Astrocyte of the spinal cord (primary cell): ENCODE results near the gene AIFM3.

Experiments
- DNase-seq: peaks from one replicate; pipeline ENCODE4 v3.0.0; 2011; ENCODE audit warnings: low read depth, low spot score
- H3K4me3 ChIP-seq: 2 replicates; pipeline ENCODE4 v1.5.1; 2011; ENCODE audit warnings: low read depth, mild to moderate bottlenecking, low read length, moderate library complexity
- in situ Hi-C: cut with HindIII; loops from 2 replicates; pipeline ENCODE4 v1.10.0; 2017; ENCODE audit warnings: low sequenced_read_pairs
- TF ChIP-seq, protein P1 (sequence below): IDR thresholded peaks from 2 replicates; pipeline ENCODE4 v1.5.1; 2012; ENCODE audit warnings: low read depth, mild to moderate bottlenecking, low read length, inconsistent platforms

AIFM3 gene

DNA sequence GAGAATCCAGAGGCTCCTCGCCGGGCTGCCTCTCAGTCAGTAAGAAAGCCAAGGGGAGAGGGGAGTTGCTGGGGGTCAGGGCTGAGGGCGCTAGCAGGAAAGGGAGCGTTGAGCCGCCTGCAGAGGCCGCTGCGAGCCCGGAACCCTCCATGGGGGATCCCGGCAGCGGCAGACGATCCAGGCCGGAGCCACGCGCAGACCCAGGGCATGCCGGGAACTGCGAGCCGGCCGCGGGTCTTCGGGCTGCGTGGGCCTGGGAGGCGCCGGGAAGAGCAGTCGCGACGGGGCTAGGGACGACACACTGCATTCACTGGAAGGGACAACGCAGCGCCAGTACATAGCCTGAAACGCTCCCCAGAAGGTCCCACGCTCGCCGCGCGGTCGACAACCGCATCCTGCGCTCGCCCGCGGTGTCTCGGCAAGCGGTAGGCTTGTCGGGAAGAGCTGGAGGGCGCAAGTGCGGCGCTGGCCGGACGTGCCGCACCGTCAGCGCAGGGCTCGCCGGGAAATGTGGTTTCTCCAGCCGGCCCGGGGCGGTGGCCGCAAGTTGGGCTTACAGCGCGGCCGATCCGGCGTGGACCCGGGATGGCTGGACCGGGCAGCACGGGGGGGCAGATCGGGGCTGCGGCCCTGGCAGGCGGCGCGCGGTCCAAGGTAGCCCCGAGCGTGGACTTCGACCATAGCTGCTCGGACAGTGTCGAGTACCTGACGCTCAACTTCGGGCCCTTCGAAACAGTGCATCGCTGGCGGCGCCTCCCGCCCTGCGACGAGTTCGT is 14.9 kb downstream of the AIFM3 start, which contains the start of gene LZTR1:
TSS of gene LZTR1 (plus strand) at position 511 of the 776 bp plus-strand sequence. CDS start at position 586, 75 bp downstream.
- peak; percentile 88 for DNase-seq
- peak within 1 kb of the TSS; percentile 85 for H3K4me3 ChIP-seq
- in situ Hi-C loops: no loop called here
- TF ChIP-seq, protein P1, sequence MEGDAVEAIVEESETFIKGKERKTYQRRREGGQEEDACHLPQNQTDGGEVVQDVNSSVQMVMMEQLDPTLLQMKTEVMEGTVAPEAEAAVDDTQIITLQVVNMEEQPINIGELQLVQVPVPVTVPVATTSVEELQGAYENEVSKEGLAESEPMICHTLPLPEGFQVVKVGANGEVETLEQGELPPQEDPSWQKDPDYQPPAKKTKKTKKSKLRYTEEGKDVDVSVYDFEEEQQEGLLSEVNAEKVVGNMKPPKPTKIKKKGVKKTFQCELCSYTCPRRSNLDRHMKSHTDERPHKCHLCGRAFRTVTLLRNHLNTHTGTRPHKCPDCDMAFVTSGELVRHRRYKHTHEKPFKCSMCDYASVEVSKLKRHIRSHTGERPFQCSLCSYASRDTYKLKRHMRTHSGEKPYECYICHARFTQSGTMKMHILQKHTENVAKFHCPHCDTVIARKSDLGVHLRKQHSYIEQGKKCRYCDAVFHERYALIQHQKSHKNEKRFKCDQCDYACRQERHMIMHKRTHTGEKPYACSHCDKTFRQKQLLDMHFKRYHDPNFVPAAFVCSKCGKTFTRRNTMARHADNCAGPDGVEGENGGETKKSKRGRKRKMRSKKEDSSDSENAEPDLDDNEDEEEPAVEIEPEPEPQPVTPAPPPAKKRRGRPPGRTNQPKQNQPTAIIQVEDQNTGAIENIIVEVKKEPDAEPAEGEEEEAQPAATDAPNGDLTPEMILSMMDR: peak; percentile 75

DNA sequence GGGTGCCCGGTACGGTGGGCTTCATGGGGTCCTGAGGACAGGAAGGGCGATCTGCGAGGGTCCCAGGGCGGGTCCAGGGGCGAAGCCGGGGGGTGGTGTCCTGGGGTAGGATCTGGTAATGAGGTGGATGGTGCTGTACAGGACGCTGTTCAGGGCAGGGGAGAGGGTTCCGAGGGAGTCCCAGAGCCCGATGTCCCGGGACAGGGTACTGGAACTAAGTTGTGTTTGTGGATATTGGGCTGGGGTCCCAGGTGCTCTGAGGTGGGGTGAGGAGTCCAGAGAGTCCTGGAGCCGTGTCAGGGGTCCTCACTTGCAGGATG is 15.5 kb downstream of the AIFM3 start:
- TF ChIP-seq, protein P1: no peak
- no peak for DNase-seq
- in situ Hi-C loops: no loop called here
- peak overlapping the region; percentile 85 for H3K4me3 ChIP-seq

DNA sequence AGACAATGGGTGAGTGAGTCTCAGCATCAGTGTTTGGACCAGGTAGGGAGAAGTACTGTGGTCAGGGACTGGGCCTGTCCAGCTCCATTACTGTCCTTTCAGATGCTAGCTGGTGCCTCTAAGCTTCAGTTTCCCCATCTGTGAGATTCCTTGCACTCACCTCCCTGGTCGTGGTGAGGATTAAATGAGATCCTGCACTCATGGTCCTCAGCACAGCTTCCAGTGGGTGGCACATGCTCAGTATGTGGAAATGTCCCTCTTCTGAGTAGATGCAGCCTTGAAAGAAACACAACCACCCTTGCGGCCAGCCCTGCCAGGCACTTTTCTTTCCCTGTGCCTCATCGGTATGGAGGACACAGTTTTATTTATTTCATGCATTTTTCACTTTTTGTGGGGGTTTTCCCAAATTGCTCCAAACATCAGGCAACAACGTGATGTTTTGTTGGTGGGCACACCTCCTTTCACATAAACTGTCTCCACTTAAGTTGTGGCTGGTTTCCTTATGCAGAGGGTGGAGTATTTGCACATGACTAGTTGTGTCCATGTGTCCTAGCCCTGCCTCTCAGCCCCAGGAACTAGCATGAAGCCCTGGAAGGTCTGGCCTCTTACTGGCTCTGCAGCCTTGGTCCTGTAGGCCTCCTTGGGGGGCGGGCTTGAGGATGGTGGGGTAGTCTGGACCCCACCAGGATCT is 16.2 kb downstream of the AIFM3 start:
- DNase-seq: no peak
- H3K4me3 ChIP-seq: peak overlapping the region; percentile 85
- TF ChIP-seq, protein P1: no peak
- in situ Hi-C loops: no loop called here

DNA sequence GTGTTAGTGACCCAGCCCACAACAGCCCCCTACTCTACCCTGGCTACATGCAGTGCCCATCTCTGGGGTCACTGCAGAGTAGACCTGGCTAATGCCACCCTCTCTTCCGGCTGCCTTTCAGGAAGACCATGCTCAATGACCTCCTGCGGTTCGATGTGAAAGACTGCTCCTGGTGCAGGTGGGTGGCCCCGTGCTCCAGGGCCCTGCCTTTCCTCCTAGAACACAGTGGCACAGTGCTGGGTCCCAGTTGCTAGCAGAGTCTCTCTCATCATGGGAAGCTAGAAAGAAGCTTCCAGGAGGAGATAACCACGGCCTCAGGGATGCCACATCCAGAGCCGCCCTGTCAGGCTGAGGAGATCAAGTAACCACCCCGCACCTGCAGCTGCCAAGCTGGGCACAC is 18.7 kb downstream of the AIFM3 start:
- in situ Hi-C loops: no loop called here
- H3K4me3 ChIP-seq: no peak overlapping the region
- TF ChIP-seq, protein P1: no peak
- DNase-seq: no peak

DNA sequence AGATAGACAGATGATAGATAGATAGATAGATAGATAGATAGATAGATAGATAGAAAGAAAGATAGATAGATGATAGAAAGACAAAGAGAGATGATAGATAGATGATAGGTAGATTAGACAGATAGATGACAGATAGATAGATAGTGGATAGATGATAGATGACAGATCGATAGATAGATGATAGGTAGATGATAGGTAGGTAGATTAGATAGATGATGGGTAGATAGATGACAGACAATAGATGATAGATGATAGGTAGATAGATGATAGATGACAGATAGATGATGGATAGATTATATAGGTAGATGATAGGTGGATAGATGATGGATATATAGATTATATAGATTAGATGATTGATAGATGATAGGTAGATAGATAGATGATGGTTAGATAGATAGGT is 19.3 kb downstream of the AIFM3 start:
- no peak overlapping the region for H3K4me3 ChIP-seq
- TF ChIP-seq, protein P1: no peak
- in situ Hi-C loops: no loop called here
- no peak for DNase-seq

DNA sequence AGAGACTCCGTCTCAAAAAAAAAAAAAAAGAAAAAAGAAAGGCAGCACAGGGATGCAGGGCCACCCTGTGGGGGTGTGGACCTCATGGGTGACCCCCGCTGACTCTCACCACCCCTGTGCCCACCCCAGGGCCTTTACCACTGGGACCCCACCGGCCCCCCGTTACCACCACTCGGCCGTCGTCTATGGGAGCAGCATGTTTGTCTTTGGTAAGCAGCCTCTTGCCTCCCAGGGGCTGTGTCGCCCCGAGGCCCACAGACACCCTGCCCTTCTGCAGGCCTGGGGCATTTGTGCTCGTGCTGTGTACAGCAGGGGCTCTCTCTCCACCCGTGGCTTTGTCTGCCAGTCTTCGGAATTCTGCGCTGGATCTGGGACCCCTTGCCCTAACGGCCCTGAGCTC is 20.3 kb downstream of the AIFM3 start:
- in situ Hi-C loops: no loop called here
- DNase-seq: no peak
- TF ChIP-seq, protein P1: no peak
- no peak overlapping the region for H3K4me3 ChIP-seq
